HG03135 (cell line): ENCODE data around the gene CAPN15.
"Not testable (repeated sequence)": the region's sequence is repeated elsewhere in the genome, so short reads cannot be mapped to it uniquely, and the experiment has no call there.

Experiments used
- ATAC-seq: cut with Tn5 transposase; IDR thresholded peaks from one replicate; pipeline ENCODE4 v1.9.1; 2021; ENCODE audit warnings: mild to moderate bottlenecking, moderate library complexity; ENCODE audit not compliant: unreplicated experiment

Gene CAPN15

DNA sequence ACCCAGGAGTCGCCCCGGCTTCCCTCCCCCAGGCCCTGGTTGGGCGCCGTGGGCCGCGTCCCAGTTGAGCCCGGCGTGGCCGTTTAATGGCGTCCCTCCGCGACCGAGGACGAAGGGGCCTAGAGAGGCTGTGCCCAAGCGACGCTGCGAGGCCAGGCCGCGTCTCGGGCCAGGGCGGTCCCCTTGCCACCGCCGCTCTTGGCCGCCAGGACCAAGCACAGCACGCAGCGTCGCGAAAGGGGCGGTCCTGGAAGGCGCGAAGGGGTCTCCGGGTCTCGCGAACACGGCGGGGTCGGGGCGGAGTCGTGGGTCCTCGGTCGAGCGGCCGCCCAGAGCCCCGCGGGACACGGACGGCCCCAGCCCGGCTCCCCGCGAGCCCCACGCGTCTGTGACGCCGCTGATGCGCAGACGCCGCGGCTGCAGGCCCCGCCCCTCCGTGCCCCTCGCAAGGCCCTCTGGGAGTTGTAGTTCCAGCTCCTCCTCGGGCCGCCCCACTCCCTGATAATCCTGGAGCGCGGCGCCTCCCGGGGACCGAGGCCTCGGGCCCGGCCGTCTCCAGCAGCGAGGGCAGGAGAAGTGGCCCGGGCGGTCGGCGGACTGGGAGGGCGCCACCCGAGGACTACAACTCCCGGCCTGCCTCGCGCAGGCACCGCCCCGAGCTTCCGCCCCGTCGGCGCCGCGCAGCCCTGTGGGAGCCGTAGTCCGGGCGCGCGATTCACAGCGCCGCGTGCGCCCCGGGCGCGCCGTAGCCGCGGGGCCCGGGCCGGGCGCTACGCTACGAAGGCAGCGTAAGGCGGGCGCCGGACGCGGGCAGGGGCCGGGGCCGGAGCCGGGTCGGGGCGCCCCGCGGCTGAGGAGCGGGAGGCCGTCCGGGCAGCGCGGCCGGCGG, at the start of gene CAPN15:
CAPN15 (plus strand) TSS at position 698 of the 889 bp plus-strand sequence. CDS start 19,127 bp downstream, outside the sequence.
- ATAC-seq = peak; percentile 74

DNA sequence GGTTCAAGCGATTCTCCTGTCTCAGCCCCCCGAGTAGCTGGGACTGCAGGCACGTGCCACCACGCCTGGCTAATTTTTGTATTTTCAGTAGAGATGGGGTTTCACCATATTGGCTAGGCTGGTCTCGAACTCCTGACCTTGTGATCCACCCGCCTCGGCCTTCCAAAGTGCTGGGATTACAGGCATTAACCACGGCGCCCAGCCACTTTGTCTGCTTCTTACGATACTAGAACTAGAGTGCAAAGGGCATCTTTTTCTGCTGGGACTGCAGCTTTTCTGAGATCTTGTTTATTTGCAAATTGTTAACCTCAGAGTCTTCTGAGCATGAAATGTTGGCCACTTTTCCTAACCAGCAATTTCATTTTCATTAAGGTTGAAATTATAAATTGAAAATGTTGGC, 49.2 kb upstream of the CAPN15 start:
- ATAC-seq = not testable (repeated sequence)

DNA sequence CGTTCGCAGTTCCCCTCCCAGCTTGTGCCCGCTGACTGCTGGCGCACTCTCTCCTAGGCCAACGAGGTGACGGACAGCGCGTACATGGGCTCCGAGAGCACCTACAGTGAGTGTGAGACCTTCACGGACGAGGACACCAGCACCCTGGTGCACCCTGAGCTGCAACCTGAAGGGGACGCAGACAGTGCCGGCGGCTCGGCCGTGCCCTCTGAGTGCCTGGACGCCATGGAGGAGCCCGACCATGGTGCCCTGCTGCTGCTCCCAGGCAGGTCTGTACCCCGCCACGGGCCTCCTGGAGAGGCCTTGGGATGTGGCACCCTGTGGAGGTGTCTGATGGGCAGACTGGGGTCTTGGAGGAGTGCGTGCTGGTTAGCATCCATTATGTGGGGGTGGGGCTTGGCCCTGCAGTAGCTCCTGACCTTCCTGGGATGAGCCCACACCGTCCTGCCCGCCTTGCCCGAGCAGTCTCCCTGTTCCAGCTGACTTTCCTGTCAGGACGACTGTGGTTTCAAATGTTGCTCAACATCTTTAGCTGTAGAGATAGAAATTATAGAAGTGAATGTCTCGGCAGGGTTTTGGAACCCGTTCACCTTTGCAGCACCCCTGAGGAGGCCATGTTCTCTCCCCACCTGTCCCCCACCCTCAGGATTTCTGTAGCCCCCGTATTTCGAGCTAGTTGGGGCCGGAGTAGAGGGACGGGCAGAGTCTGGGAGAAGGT, 44.9 kb upstream of the CAPN15 start:
- no peak for ATAC-seq

DNA sequence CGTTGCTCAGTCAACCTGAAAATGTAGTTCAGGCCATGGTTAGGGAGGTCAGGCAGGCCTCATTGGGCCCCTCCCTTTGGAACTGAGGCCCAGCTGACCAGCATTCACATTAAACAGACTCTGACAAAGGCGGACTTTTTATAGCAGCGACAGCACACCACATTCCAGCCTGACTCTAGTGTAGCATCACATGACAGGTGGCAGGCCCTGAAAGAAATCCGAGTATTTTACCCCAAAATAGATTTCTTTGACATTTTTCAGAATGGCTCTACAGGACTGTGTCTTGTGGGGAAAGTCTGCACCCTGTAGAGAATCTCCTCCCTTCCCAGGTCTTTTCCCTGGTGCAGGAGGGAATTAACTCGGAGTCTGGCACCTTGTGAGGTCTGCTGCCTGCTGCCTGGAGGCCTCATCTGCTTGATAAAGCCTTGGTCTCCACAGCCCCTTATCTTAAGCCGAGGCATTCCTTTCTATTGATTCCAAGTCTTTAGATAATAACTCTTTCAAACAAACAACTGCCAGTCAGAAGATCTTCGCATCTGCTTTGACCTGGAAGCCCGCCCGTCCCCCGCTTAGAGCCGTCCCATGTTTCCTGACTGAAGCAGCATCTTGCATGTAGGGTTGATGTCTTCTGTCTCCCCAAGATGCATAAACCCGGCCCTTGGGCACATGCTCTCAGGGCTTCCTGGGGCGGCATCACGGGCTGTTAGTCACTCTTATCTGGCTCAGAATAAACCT, 44.0 kb upstream of the CAPN15 start:
- ATAC-seq = no peak

DNA sequence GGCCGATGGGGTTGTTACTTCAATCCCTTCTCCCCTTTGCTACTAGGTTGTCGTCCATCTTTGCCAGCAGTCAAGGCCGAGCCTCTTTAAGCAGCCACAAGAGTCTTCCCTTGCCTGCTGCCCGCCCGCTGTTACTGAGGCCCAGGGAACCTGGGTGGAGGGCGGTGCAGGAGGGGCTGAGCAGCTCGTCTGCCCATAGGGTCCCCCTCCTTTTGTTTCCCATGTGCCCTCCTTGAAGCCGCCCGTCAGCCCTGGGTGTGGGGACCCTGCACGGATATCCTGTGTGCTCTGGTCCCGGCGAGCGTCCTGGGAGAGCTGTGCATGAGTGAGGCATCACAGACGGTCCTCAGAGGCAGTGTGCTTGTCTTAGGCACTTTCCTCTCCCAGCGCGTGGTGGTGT, 37.9 kb upstream of the CAPN15 start:
- no peak for ATAC-seq

DNA sequence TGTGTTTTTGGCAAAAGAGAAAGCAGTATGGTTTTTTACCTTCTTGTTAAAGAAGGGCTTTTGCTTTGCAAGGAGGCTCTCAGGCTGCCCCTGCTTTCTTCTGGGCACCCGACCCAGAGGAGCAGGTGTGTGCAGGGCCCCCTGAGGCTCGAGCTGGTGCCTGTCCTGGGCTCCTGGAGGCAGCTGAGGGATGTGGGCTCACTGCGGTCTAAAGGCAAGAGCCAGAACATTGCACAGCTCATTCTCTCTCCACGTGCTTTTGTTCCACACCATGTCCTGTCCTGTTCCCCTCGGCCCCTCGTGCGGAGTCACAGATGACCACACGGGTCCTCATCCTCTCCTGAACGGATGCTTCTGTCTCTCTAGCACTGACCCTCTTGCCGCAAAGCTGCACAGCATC, 36.7 kb upstream of the CAPN15 start:
- no peak for ATAC-seq

DNA sequence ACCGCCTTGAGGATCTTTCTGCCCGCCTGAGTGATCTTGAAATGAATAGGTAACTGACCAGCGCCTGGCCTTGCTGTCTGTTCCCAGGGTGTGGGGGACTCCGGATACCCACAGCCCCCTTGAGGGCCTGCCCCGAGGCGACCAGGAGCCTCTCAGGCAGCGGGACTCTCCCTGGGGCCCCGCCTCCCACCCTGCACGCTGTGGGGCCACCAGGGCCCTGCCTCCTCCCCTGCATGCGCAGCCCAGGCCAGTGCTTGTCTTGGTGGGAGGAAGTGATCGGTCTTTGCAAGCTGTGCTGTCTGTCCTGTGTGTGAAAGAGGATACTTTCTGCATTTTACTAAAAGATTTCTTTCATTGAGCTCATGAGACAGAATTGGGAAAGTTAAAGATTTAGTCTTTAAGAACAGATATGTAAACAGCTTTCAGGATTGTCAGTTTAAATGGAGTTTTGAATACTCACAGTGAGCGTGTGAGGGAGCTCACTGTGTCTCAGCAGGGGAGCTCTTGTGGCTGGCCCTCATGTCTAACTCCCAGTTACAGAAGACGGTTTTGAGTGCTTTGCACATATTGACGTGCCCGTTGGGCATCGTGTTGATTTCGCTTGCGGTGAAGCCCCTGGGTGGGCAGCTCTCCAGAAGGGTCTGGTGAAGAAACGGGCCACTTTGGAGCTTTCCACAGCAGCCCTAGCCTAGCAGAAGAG, 36.1 kb upstream of the CAPN15 start:
- no peak for ATAC-seq

DNA sequence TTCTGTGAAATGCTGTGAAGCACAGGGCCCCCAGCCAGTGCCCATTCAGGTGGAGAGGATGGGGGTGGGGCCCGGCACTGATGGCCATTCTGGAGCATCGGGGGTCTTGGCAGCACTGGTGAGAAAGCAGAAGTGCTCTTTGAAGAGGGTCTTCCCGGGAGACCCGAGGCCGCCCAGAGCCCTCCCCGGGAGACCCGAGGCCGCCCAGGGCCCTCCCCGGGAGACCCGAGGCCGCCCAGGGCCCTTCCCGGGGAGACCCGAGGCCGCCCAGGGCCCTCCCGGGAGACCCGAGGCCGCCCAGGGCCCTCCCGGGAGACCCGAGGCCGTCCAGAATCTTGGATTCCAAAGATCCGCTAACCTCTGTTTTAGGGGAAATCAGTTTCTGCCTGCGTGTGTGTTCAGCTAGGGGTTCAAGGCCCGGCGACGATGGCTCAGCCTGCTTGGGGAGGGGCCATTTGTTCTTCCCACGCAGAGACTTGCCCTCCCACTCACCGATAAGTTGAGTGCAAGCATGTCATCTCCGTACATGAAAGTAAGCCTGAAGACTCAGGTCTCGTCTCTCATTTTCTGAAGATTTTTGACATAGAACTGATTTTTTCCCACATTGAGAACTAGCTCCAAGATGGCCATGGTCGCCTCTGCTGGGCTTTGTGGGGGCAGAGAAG, 35.2 kb upstream of the CAPN15 start:
- ATAC-seq = no peak

DNA sequence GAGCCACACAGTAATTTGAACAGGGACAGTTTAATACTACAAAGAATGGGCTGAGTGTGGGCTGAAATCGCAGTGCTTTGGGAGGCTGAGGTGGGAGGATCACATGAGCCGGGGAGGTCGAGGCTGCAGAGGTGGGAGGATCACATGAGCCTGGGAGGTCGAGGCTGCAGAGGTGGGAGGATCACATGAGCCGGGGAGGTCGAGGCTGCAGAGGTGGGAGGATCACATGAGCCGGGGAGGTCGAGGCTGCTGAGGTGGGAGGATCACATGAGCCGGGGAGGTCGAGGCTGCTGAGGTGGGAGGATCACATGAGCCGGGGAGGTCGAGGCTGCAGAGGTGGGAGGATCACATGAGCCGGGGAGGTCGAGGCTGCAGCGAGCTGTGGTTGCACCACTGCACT, 32.8 kb upstream of the CAPN15 start:
- not testable (repeated sequence) for ATAC-seq

DNA sequence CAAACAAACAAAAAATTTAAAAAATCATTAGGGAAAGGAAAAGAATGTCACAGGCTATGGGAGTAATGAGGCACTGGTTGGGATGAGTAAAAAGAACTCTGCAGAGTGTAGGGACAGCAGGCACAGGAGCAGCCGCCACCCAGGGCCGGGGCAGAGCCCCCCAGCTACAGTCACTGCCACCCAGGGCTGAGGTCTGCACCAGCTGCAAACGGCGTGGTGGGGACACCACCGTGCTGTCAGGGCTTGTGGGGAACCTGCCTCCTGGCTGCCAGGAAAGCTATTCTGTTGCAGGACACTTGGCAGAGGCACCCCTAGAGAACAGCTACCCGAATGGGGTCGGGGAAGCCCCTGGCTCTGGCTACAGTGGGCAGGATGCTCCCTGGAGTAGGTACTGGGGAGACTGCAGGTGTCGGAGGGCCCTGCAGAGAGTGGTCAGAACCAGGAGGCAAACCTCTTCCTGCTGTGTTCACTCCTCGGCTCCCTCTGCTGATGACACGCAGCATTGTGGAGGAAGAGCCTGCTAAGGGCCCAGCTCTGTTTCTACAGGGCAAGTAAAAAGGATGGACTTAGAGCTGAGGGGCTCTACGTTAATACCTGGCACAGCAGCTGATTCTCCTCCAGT, 32.3 kb upstream of the CAPN15 start:
- no peak for ATAC-seq

DNA sequence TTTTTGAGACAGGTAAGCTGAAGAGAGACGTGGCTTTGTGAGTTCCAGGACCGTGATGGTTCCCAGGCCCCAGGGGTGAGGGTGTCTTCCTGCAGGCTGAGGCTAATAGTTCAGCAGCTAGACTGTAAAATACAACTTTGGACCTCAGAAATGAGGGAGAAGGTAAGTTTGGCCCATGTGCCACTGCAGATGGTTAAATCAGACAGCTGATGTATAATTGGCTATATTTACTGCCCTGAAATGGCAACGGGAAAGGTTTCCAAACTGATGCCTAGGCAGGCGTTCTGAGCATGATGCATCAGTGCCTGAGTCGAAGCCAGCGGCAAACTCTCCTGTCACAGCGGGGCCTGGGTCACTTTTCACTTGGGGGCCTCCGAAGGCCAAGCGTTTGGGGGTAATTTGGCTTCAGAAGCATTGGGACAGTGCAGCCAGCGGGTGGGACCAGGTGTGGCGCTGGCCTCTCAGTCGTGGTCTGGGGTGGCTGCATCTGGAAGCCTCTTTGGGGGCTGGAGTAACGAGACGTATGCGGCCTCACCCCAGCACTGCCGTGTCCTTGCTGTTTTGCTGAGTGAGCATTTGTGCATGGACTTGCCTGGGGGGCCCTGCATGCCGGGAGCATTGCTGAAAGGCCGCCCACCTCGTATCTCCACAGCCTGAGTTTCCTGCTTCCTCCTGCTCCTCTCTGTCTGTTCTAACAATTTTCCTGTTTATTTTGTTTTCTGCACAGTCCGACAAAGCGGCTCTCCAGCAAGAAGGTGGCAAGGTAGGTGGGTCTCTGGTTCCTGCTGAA, 31.2 kb upstream of the CAPN15 start:
- ATAC-seq = no peak

DNA sequence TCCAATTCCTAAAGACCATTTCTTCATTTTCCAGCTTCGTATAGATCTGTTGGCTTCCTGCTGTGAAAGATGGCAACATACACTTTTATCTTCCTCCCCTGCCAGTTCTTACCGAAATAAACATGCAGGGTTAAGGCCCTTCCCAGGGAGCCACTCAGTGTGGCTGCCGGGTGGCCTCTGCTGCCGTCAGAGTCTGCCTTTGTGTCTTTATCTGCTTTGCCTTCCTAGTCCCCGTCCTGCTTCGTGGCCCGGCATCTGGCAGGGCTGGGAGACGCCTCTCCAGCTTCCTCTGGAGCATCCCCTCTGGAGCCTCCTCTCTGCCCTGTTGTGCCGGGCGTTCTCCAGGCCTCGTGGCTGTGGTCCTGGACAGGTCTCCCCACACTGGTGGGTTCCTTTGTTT, 30.3 kb upstream of the CAPN15 start:
- no peak for ATAC-seq

DNA sequence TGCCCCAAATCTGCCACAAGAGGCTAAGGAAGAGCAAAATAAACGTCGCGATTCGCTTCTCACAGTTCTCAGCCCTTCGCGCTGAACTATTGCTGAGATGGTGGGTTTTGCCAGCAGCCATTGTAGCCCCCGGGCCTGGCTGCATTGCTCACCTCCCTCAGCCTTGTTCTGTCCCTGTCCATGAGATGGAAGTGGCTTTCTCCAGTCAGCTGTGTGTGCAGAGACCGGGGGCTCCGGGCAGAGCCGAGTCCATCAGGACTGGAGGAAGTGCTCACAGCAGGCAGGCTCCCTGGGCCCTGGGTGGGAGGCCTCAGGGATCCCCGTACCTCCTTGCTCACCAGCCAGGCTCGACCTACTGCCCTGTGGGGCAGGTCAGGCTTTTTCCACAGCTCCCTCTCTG, 27.6 kb upstream of the CAPN15 start:
- ATAC-seq = no peak

DNA sequence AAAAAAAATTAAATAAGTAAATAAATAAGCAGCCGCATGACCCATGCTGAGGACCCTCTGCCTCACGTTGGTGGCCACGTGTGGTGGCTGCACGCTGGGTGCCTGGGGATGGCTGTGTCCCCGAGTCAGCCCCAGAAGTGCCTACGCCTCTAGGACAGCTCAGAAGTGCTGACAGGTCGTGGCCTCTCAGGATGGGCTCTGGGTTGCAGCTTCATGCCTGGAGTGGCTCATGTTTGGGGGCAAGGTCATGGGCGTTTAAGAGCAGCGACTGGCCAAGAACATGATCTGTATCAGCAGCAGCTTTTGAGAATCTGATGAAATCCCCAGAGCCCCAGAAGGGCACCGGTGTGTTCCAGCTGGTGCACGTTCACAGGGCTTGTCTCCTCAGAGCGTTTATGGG, 26.8 kb upstream of the CAPN15 start:
- no peak for ATAC-seq

DNA sequence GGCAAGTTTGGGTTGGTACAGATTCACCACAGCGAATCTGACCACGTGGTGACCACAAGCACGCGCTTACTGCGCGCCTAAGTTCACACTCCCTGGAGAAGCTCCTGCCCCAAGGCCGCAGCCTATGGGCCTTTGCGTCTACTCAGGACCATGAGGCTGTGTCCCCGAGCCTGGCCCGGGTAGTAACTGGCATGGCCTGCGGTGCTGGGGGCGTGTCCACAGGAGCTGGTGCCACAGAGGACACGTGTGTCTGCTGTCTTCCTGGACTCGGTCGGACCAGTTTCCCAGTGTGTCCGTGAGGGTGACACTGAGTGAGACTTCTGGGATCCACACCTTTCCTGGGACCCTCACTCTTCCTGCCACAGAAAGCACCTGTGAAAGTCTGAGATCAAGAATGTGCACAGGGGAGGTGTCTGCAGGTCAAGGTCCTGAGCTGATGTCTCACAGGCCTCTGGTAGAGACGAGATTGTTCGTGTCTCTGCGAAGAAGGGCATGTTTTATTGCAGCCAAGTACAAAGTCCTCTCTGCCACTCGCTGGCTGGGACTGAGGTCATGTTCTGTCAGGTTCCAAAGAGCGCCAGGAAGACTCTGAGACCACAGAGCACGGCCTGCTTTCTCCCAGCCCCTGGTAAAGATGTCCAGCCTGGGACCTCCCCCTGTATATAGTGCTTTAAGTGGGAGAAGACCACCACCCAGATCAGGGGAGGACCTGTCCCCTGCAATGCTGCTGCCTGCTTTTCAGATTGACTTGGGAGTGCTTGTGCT, 25.2 kb upstream of the CAPN15 start:
- no peak for ATAC-seq

DNA sequence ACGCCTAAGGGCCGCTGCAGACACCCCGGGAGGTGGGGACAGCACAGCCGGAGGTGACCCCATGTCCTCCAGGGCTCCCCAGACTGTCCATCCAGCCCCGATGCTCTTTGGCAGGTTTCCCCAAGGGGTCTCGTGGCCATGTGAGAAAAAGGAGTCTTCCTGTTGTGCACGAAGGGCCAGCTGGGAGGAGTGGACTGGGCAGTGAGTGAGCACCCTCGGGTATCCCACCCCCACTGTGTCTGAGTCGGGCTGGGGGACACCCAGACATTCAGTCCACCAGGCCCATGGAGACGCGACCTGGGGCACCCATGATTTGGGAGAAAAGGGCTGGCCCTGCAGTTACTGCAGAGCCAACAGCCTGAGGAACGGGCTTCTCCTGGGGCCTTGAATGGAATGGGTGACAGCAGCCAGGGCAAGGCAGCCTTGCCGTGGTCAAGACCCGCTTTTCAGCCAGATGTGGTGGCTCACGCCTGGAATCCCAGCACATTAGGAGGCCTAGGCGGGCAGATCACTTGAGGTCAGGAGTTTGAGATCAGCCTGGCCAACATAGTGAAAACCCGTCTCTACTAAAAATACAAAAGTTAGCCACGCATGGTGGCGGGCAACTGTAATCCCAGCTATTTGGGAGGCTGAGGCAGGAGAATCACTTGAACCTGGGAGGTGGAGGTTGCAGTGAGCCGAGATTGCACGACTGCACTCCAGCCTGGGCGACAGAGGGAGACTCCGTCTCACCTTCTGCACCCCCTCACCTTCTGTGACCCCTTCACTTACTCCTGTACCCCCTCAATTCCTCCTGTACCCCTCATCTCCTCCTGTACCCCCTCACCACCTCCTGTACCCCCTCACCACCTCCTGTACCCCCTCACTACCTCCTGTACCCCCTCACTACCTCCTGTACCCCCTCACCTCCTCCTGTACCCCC, 24.1 kb upstream of the CAPN15 start:
- ATAC-seq = no peak

DNA sequence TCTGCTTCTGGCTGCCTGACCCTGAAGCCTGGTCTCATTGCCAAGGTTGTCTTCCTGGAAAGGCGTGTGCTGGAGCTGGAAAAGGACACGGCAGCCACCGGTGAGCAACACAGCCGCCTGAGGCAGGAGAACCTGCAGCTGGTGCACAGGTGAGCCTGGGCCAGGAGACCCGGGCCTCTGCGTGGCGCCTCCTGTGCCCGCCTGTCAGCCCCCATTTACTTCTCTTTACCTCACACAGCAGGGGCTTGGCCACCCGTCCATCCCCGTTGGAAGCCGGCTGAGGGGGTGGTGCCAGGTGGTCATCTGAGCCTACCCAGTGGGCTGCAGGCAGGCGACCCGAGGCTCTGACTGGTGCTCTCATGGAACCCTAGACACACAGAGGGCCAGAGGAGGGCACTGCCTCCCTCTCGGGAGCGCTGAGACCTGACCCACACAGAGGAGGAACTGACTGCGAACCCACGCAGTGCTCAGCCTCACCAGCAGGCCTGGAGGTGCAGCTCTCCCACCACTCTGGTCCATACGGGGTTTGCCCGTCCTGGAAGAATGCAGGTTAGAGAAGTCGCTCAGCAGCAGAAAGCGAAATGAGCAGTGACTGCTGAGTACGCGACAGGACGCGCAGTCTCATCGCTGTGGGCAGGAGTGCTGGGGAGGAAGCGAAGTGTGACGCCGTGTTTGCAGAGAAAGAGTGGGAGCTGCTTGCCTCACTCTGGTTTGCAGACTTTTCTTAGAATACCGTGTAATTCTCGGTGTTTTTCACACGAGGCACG, 21.9 kb upstream of the CAPN15 start:
- ATAC-seq = no peak
